Keratinocyte (primary cell): ENCODE measurements around the gene ANAPC2. TPM values are rescaled to one million over a fixed set of nuclear protein-coding genes. Genes with fewer than 3 reads are reported as not detected.

Source experiments
- DNase-seq: peaks from one replicate; pipeline ENCODE4 v3.0.0-alpha.2; 2011; ENCODE audit warnings: low read depth, missing footprints, low spot score
- FAIRE-seq: peaks from 2 replicates; lab custom pipeline; 2011; peaks lifted over from hg19 to GRCh38; lab: Jason Lieb, UNC
- H2AFZ ChIP-seq: 2 replicates; pipeline ENCODE4 v1.6.0; 2012; ENCODE audit warnings: low read length, control low read depth, inconsistent platforms; ENCODE audit not compliant: control insufficient read depth
- H3K27ac ChIP-seq: 2 replicates; pipeline ENCODE4 v1.5.1; 2011; ENCODE audit warnings: low read length; ENCODE audit not compliant: control insufficient read depth, insufficient read depth
- H3K27me3 ChIP-seq: 3 replicates; pipeline ENCODE4 v1.6.0; 2011; ENCODE audit warnings: low read length; ENCODE audit not compliant: control insufficient read depth, insufficient read depth; ENCODE audit errors: extremely low read depth
- H3K36me3 ChIP-seq, 2 experiments: 2 replicates in 1 of 2; 3 replicates in 1 of 2; pipeline ENCODE4 v1.5.1; 2011; ENCODE audit warnings: low read length in 2 of 2, mild to moderate bottlenecking in 1 of 2; ENCODE audit not compliant: control insufficient read depth in 2 of 2, insufficient read depth in 2 of 2; ENCODE audit errors: extremely low read depth in 1 of 2
- H3K4me1 ChIP-seq: 3 replicates; pipeline ENCODE4 v1.5.1; 2011; ENCODE audit warnings: low read length; ENCODE audit not compliant: control insufficient read depth, insufficient read depth; ENCODE audit errors: extremely low read depth
- H3K4me2 ChIP-seq: 3 replicates; pipeline ENCODE4 v1.6.0; 2011; ENCODE audit warnings: low read depth, low read length; ENCODE audit not compliant: control insufficient read depth, insufficient read depth; ENCODE audit errors: extremely low read depth
- H3K4me3 ChIP-seq, 3 experiments: fragments of 200-600 bp in 1 of 3; sonication (generic) in 1 of 3; 2 replicates in 2 of 3; 3 replicates in 1 of 3; pipeline ENCODE4 v1.5.1; 2011 to 2016; ENCODE audit warnings: low read length in 3 of 3, mild to moderate bottlenecking in 3 of 3, control low read depth in 2 of 3, inconsistent platforms in 1 of 3, low read depth in 1 of 3, mixed read lengths in 1 of 3, mixed run types in 1 of 3, moderate library complexity in 1 of 3; ENCODE audit not compliant: control insufficient read depth in 2 of 3, insufficient read depth in 2 of 3; ENCODE audit errors: extremely low read depth in 1 of 3
- H3K79me2 ChIP-seq: 2 replicates; pipeline ENCODE4 v1.6.0; 2012; ENCODE audit warnings: low read length; ENCODE audit not compliant: control insufficient read depth, insufficient read depth
- H3K9ac ChIP-seq: 3 replicates; pipeline ENCODE4 v1.6.0; 2011; ENCODE audit warnings: low read length; ENCODE audit not compliant: control insufficient read depth, insufficient read depth; ENCODE audit errors: extremely low read depth
- H3K9me1 ChIP-seq: 3 replicates; pipeline ENCODE4 v1.6.0; 2011; ENCODE audit warnings: low read length; ENCODE audit not compliant: control insufficient read depth, insufficient read depth; ENCODE audit errors: extremely low read depth
- H3K9me3 ChIP-seq: 2 replicates; pipeline ENCODE4 v1.5.1; 2012; ENCODE audit warnings: low read depth, low read length; ENCODE audit not compliant: control insufficient read depth
- H4K20me1 ChIP-seq: 3 replicates; pipeline ENCODE4 v1.6.0; 2011; ENCODE audit warnings: low read length; ENCODE audit not compliant: control insufficient read depth, insufficient read depth; ENCODE audit errors: extremely low read depth
- CTCF ChIP-seq, 3 experiments: IDR thresholded peaks in 1 of 3; conservative IDR thresholded peaks in 1 of 3; optimal IDR thresholded peaks in 1 of 3; 2 replicates in 2 of 3; 3 replicates in 1 of 3; pipeline versions ENCODE3 to v1.5.1; 2011; ENCODE audit warnings: low read length in 3 of 3, mild to moderate bottlenecking in 3 of 3, moderate library complexity in 2 of 3, control low read depth in 1 of 3, inconsistent platforms in 1 of 3; ENCODE audit not compliant: insufficient read depth in 2 of 3; ENCODE audit errors: extremely low read depth in 1 of 3
- EZH2 ChIP-seq: IDR thresholded peaks from one replicate; pipeline ENCODE4 v1.6.1; 2012; ENCODE audit warnings: inconsistent platforms, mild to moderate bottlenecking, low read length, moderate library complexity
- dilution Hi-C: fragments of 300-500 bp; cut with MboI; formaldehyde crosslinking; loops from one replicate; pipeline ENCODE4 v1.7.0; 2020; ENCODE audit warnings: low sequenced_read_pairs; ENCODE audit not compliant: extremely low pct_ligation_motif_present
- polyA plus RNA-seq, 5 experiments: library from polyadenylated mRNA; depleted of rRNA in 3 of 5; stranded (reverse) in 3 of 5; stranded (forward) in 1 of 5; unstranded in 1 of 5; fragments of >200 nt; gene quantifications; 1 replicate in 1 of 5; 2 replicates in 3 of 5; 3 replicates in 1 of 5; pipeline versions ENCODE4 v1.2.1 to v1.2.3, GENCODE V29; 2011 to 2012; ENCODE audit warnings: missing spikeins in 2 of 5, low read depth in 1 of 5, low replicate concordance in 1 of 5

ANAPC2 gene
- polyA plus RNA-seq, 1 donor (not counting 4 experiments of a cell fraction or from before 2014, with no cell fraction given): 11.9 TPM

DNA sequence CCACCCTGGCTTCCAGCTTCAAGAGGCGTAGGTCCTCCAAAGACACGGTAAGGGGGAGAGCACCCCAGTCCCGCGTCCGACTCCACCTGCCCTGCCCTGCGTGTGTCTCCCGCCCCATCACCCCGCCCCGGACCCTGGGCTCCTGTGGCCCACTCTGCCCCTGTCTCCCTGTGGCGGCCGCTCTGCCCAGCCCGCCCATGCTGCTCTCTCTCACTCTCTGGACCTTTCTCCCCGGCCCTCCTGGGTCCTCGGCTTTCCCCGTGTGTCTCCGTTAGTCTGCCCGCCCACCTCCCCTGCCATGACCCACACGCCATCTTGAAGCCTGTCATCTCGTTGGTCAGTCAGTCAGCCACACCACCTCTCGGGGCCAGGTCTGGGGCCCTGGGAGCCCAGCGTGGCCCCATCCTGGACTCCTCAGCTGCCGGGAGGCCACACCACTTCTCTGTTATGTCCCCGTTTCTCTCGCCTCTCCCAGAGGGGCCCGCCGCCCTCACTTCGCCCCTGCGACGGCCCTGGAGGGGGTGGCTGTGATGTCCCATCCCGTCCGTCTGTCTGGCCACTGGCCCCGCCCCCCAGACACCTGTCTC lies 23.0 kb downstream of the ANAPC2 start:
- FAIRE-seq: no peak
- Histone ChIP-seq H3K4me1 (no peaks in the 10 kb centered on the region), H3K9me1 (no peaks in the 10 kb centered on the region)

DNA sequence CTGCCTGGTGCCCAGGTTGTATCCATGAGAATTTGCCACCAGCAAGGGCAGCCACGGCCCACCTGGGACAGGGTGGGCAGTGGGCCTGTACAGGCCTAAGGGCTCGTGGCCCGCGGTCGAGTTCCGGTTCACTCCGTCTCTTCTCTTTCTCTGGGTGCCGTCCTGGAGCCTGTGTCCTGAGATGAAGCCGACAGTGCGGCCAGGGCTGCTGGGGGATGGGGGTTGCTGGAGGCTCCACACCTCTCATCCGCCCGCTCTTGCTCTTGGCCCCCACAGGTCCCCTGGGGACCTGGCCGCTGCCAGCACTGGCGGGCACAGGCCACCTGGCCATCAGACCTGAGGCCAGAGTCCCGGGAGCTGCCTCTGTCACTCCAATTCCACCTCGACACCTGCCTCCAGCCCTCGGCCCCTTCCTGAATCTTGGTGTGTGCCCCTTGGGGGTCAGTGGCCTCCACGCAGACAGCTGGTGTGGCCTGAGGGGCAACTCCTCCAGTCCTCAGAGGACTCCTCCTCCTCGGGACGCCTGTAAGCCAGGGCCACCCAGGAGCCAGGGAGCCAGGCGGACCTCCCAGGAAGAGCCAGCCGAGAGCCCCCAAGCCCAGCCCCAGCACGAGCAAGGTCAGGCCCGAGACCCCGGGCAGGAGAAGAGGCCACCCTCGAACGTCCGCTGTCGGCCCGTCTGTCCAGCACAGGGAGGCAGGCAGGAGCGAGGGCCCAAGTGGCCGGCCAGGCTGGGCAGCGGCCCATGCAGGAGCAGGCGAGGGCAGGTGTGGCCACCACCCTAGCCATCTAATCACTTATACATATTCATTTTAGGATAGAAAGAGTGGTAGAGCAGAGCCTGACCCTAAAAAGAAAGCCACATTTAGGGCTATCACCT lies 23.8 kb downstream of the ANAPC2 start:
- peaks cover 85% of the 10 kb centered on the region for H3K27me3 ChIP-seq
- H4K20me1 ChIP-seq: no peaks in the 10 kb centered on the region
- no peak overlapping the region for H2AFZ ChIP-seq
- no peaks in the 10 kb centered on the region for H3K9me3 ChIP-seq
- H3K4me1 ChIP-seq: no peaks in the 10 kb centered on the region
- no peak for TF ChIP-seq CTCF (optimal IDR thresholded peaks at IDR 0.05 in 1 of 3, IDR thresholded peaks at IDR 0.05 in 1 of 3, conservative IDR thresholded peaks at IDR 0.05 in 1 of 3; ENCODE audit: extremely low read depth in 1 of 3, insufficient read depth in 2 of 3, low read length in 3 of 3)
- no peak for TF ChIP-seq EZH2
- no peaks in the 10 kb centered on the region for H3K79me2 ChIP-seq
- H3K4me3 ChIP-seq: no peak overlapping the region
- no peak for FAIRE-seq
- no peaks in the 10 kb centered on the region for H3K36me3 ChIP-seq
- H3K9me1 ChIP-seq: no peaks in the 10 kb centered on the region
- no peak for DNase-seq
- dilution Hi-C loops: no loop called here
- no peak overlapping the region for H3K4me2 ChIP-seq
- H3K27ac ChIP-seq: no peak overlapping the region
- H3K9ac ChIP-seq: no peak overlapping the region

More for the DNA sequence above, 23.0 kb downstream of the ANAPC2 start:
- Histone ChIP-seq H3K4me3 (no peak overlapping the region), H3K27ac (no peak overlapping the region), H4K20me1 (peaks cover 3% of the 10 kb centered on the region), H3K9me3 (no peaks in the 10 kb centered on the region), H2AFZ (no peak overlapping the region), H3K36me3 (no peaks in the 10 kb centered on the region), H3K9ac (no peak overlapping the region), H3K27me3 (peaks cover 85% of the 10 kb centered on the region), H3K4me2 (no peak overlapping the region), H3K79me2 (no peaks in the 10 kb centered on the region)
- DNase-seq: no peak
- no peak for TF ChIP-seq CTCF (optimal IDR thresholded peaks at IDR 0.05 in 1 of 3, IDR thresholded peaks at IDR 0.05 in 1 of 3, conservative IDR thresholded peaks at IDR 0.05 in 1 of 3; ENCODE audit: extremely low read depth in 1 of 3, insufficient read depth in 2 of 3, low read length in 3 of 3)
- TF ChIP-seq EZH2: no peak
- dilution Hi-C loops: no loop called here
